Calu3 (cell line): ENCODE results near the gene TSPO2. TPM values are rescaled to one million over a fixed set of nuclear protein-coding genes. Genes with fewer than 3 reads are reported as not detected.
A peak's percentile ranks its signal among the peaks of the same experiment; 100 is the strongest.

Experiments used
- BruUV-seq: library from RNA; stranded (reverse); fragments of 400-500 nt; replicated peaks from 2 replicates; lab custom pipeline; 2021; lab: Mats Ljungman, UMichigan
- CTCF ChIA-PET: fragments of 300-600 bp; sonication (Branson Sonifier 250); formaldehyde crosslinking; loops from one replicate; lab custom pipeline; 2022; ENCODE audit warnings: antibody characterized with exemption; lab: Charles Lee
- DNase-seq: peaks from one replicate; pipeline ENCODE4 v3.0.0; 2022
- H3K27ac Mint-ChIP-seq: one replicate; pipeline ENCODE4 v1.8.0; 2022; ENCODE audit warnings: mixed read lengths; ENCODE audit not compliant: unreplicated experiment
- H3K27me3 Mint-ChIP-seq: one replicate; pipeline ENCODE4 v1.8.0; 2022; ENCODE audit warnings: mixed read lengths; ENCODE audit not compliant: unreplicated experiment
- H3K36me3 Mint-ChIP-seq: one replicate; pipeline ENCODE4 v1.8.0; 2022; ENCODE audit warnings: mild to moderate bottlenecking, moderate library complexity, mixed read lengths; ENCODE audit not compliant: insufficient read depth, unreplicated experiment
- H3K4me1 Mint-ChIP-seq: one replicate; pipeline ENCODE4 v1.8.0; 2022; ENCODE audit warnings: mild to moderate bottlenecking, low read depth, mixed read lengths; ENCODE audit not compliant: unreplicated experiment
- H3K4me3 Mint-ChIP-seq: one replicate; pipeline ENCODE4 v1.8.0; 2022; ENCODE audit warnings: mild to moderate bottlenecking, low read depth, moderate library complexity, mixed read lengths; ENCODE audit not compliant: unreplicated experiment
- H3K9me3 Mint-ChIP-seq: one replicate; pipeline ENCODE4 v1.8.0; 2022; ENCODE audit warnings: low read depth, mixed read lengths; ENCODE audit not compliant: unreplicated experiment
- intact Hi-C: fragments of 100-400 bp; cut with micrococcal nuclease; formaldehyde crosslinking; loops from one replicate; pipeline ENCODE4 v1.10.0; 2022; ENCODE audit not compliant: unreplicated experiment
- total RNA-seq: library from RNA; stranded (reverse); gene quantifications from 2 replicates; pipeline ENCODE4 v1.2.3, GENCODE V29; 2022
- TF ChIP-seq, protein P1 (sequence below): fragments of 200-600 bp; IDR thresholded peaks from one replicate; pipeline ENCODE4 v1.8.0; 2022; ENCODE audit warnings: antibody characterized with exemption; ENCODE audit not compliant: unreplicated experiment

TSPO2 gene
- total RNA-seq, 1 experiment from 2014 or later = not detected

DNA sequence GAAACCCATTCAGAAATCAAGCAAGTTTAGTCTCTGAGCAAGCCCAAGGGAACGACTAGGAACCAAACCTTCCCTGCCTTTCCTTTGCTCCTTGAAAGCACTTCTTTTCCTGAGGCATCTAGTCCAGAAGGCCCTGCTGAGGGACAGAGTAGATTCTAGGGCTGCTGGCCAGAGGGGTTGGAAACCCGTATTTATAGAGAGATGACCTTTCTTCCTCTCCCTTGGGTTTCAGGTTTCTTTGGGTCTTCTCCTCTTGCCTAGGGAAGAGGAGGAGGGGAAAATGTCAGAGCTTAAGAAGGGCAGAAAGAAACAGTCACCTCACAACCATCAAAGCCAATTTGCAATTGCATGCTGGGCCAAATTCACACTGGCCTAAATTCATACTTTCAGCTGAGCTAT is 16.5 kb downstream of the TSPO2 start:
- Mint-ChIP-seq H3K27me3 (no peaks in the 10 kb centered on the region), H3K4me1 (peaks cover 27% of the 10 kb centered on the region), H3K36me3 (peaks cover 6% of the 10 kb centered on the region), H3K9me3 (no peaks in the 10 kb centered on the region), H3K4me3 (no peak overlapping the region), H3K27ac (peak overlapping the region; percentile 36)
- intact Hi-C loops = no loop called here
- CTCF ChIA-PET = interaction anchor here (0.7 to 0.8 kb wide), 2 partner anchors 20 to 152 kb away, joined by 3 to 4 read pairs; partner anchors contain the start of gene UNC5CL
- no peak for DNase-seq
- TF ChIP-seq, protein P1, sequence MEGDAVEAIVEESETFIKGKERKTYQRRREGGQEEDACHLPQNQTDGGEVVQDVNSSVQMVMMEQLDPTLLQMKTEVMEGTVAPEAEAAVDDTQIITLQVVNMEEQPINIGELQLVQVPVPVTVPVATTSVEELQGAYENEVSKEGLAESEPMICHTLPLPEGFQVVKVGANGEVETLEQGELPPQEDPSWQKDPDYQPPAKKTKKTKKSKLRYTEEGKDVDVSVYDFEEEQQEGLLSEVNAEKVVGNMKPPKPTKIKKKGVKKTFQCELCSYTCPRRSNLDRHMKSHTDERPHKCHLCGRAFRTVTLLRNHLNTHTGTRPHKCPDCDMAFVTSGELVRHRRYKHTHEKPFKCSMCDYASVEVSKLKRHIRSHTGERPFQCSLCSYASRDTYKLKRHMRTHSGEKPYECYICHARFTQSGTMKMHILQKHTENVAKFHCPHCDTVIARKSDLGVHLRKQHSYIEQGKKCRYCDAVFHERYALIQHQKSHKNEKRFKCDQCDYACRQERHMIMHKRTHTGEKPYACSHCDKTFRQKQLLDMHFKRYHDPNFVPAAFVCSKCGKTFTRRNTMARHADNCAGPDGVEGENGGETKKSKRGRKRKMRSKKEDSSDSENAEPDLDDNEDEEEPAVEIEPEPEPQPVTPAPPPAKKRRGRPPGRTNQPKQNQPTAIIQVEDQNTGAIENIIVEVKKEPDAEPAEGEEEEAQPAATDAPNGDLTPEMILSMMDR = no peak
- no TSS peak for BruUV-seq

DNA sequence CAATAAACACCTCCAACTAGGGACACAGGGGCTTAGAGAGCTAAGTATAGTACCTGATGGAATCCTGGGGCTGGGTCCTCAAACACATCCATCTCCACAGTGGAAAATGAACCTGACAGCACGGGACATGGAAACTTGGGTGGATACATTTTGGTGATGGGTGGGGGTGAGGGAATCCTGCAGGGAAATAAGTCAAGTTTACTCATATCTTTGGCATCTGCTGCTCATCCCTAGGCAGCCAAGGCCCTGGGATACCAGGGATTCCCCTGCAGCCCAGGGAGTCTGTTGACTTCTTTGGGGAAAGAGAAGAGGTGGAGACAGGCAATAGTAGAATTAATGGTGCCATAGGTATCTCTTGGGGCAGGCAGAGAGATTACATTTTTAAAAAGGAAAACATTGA is 17.3 kb downstream of the TSPO2 start:
- intact Hi-C loops = no loop called here
- H3K9me3 Mint-ChIP-seq = no peaks in the 10 kb centered on the region
- H3K27ac Mint-ChIP-seq = no peak overlapping the region
- TF ChIP-seq, protein P1 = no peak
- CTCF ChIA-PET = interaction anchor here (0.7 to 1.0 kb wide), 2 partner anchors 21 to 152 kb away, joined by 3 to 4 read pairs; partner anchors contain the start of gene UNC5CL
- BruUV-seq = no TSS peak
- H3K36me3 Mint-ChIP-seq = peaks cover 6% of the 10 kb centered on the region
- H3K27me3 Mint-ChIP-seq = no peaks in the 10 kb centered on the region
- H3K4me3 Mint-ChIP-seq = no peak overlapping the region
- H3K4me1 Mint-ChIP-seq = peaks cover 35% of the 10 kb centered on the region
- no peak for DNase-seq

DNA sequence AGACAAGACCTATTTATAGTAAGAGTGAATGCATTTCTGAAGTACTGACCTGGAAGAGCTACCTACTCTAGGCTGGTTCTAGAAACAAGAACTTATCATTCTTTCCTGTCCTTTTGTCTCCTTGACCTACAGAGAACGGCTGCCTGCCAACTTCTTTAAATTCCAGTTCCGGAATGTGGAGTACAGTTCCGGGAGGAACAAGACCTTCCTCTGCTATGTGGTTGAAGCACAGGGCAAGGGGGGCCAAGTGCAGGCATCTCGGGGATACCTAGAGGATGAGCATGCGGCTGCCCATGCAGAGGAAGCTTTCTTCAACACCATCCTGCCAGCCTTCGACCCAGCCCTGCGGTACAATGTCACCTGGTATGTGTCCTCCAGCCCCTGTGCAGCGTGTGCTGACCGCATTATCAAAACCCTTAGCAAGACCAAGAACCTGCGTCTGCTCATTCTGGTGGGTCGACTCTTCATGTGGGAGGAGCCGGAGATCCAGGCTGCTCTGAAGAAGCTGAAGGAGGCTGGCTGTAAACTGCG is 19.0 kb downstream of the TSPO2 start:
- intact Hi-C loops = no loop called here
- H3K4me3 Mint-ChIP-seq = no peak overlapping the region
- peaks cover 6% of the 10 kb centered on the region for H3K36me3 Mint-ChIP-seq
- no peak overlapping the region for H3K27ac Mint-ChIP-seq
- peaks cover 52% of the 10 kb centered on the region for H3K4me1 Mint-ChIP-seq
- TF ChIP-seq, protein P1 = no peak
- DNase-seq = no peak
- no peaks in the 10 kb centered on the region for H3K9me3 Mint-ChIP-seq
- CTCF ChIA-PET = interaction anchor here (0.7 kb wide), 1 partner anchor 558 kb away, joined by 4 read pairs; no protein-coding TSS in a partner anchor
- no TSS peak for BruUV-seq
- no peaks in the 10 kb centered on the region for H3K27me3 Mint-ChIP-seq

DNA sequence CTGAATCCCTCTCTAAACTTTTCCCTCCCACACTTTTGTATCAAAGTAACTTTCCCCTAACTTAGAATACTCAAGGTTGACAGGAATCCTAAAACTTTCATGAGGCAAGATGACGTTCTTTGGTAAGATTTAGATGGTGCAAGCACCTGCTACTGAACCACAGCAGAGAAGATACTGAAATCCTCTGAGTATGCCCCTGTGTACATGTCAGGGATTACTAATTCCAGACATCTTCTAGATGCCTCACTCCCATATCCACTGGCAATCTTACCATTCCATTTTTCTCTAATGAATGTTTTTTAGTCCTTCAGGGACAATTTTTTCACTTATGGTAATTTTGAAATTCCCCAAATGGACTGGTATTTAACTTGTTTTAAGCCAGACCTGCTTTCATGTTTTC is 19.8 kb downstream of the TSPO2 start:
- TF ChIP-seq, protein P1 = no peak
- peaks cover 13% of the 10 kb centered on the region for H3K36me3 Mint-ChIP-seq
- intact Hi-C loops = no loop called here
- no peaks in the 10 kb centered on the region for H3K27me3 Mint-ChIP-seq
- H3K27ac Mint-ChIP-seq = no peak overlapping the region
- CTCF ChIA-PET = interaction anchor here (3.2 kb wide), 1 partner anchor 22 kb away, joined by 15 read pairs; the partner anchor contains the start of gene UNC5CL
- no peak overlapping the region for H3K4me3 Mint-ChIP-seq
- no peaks in the 10 kb centered on the region for H3K9me3 Mint-ChIP-seq
- H3K4me1 Mint-ChIP-seq = peaks cover 60% of the 10 kb centered on the region
- DNase-seq = no peak
- BruUV-seq = no TSS peak
